ENCODE measurements around the gene AKR7A2.
"Not testable (repeated sequence)": the region's sequence is repeated elsewhere in the genome, so short reads cannot be mapped to it uniquely, and the experiment has no call there.

AKR7A2 gene

DNA sequence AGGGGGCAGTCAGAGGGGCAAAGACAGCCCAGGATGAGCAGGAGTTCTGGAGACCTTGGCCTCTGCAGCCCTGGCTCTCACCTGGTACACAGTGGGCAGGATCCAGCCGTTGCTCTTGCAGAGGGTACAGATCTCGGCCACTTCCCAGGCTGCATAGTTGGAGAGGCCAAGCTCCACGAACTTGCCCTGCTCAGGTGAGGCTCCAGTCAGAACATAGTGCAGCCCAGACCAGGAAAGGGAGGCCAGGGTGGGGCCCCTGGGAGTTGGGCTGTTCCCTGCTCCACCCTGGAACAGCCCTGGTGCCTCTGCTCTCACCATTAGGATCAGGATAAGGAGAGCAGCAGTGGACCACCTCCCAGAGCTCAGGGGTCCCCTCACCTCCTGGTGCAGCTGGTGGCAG lies 26.1 kb downstream of the AKR7A2 start:
- not testable (repeated sequence) for H2BK5ac ChIP-seq (ENCODE audit: low read length); H2BK15ac ChIP-seq (ENCODE audit: low read length); H3K27ac ChIP-seq (replicated peaks; ENCODE audit: low read length); H3K14ac ChIP-seq (ENCODE audit: low read length); H3K4me1 ChIP-seq (ENCODE audit: control insufficient read depth in 2 of 2, insufficient read depth in 1 of 2, low read depth in 1 of 2, low read length in 2 of 2); H3K4me2 ChIP-seq (ENCODE audit: insufficient read depth, low read length, poor library complexity, severe bottlenecking); H2BK120ac ChIP-seq (ENCODE audit: low read depth, low read length); H4K91ac ChIP-seq (ENCODE audit: low read depth, low read length, poor library complexity); H3K9ac ChIP-seq (ENCODE audit: low read depth, low read length, poor library complexity); H4K8ac ChIP-seq (ENCODE audit: low read depth, low read length); H2BK12ac ChIP-seq (ENCODE audit: low read length); H3K79me1 ChIP-seq (ENCODE audit: low read depth, low read length); H3K9me3 ChIP-seq (replicated peaks in 1 of 2; ENCODE audit: control insufficient read depth in 2 of 2, insufficient read depth in 1 of 2, low read depth in 1 of 2, low read length in 2 of 2); H3K23ac ChIP-seq (ENCODE audit: low read depth, low read length, poor library complexity); H2AK5ac ChIP-seq (ENCODE audit: low read depth, low read length); H3K27me3 ChIP-seq (ENCODE audit: control insufficient read depth in 3 of 3, insufficient read depth in 3 of 3, low read depth in 1 of 3, low read length in 3 of 3); H3K18ac ChIP-seq (ENCODE audit: low read length); H3K4ac ChIP-seq (ENCODE audit: low read length); H3K4me3 ChIP-seq (ENCODE audit: low read length in 2 of 2); DNase-seq (ENCODE audit: low spot score); H2AFZ ChIP-seq (ENCODE audit: low read length)
- no CpG with 5 or more reads among the region's 3 CpGs for WGBS, 2 donors (ENCODE audit: extremely low coverage in 2 of 2, insufficient read length in 2 of 2, insufficient replicate concordance in 1 of 2)
- peaks cover 2 to 12% of the 10 kb centered on the region in 2 donors for H3K36me3 ChIP-seq (replicated peaks in 1 of 2; ENCODE audit: control insufficient read depth in 2 of 2, insufficient read depth in 2 of 2, low read length in 2 of 2)

GRCh38 chr1:19285366-19285765 lies 26.6 kb downstream of the AKR7A2 start:
- not testable (repeated sequence) for H4K91ac ChIP-seq (ENCODE audit: low read depth, low read length, poor library complexity); H3K4me1 ChIP-seq (ENCODE audit: control insufficient read depth in 2 of 2, insufficient read depth in 1 of 2, low read depth in 1 of 2, low read length in 2 of 2); H3K79me1 ChIP-seq (ENCODE audit: low read depth, low read length); H3K9ac ChIP-seq (ENCODE audit: low read depth, low read length, poor library complexity); H3K4ac ChIP-seq (ENCODE audit: low read length); H2AK5ac ChIP-seq (ENCODE audit: low read depth, low read length); DNase-seq (ENCODE audit: low spot score); H3K27ac ChIP-seq (replicated peaks; ENCODE audit: low read length); H2BK5ac ChIP-seq (ENCODE audit: low read length); H3K14ac ChIP-seq (ENCODE audit: low read length); H3K27me3 ChIP-seq (ENCODE audit: control insufficient read depth in 3 of 3, insufficient read depth in 3 of 3, low read depth in 1 of 3, low read length in 3 of 3); H2AFZ ChIP-seq (ENCODE audit: low read length); H3K4me3 ChIP-seq (ENCODE audit: low read length in 2 of 2); H3K23ac ChIP-seq (ENCODE audit: low read depth, low read length, poor library complexity); H3K4me2 ChIP-seq (ENCODE audit: insufficient read depth, low read length, poor library complexity, severe bottlenecking); H2BK12ac ChIP-seq (ENCODE audit: low read length); H3K9me3 ChIP-seq (replicated peaks in 1 of 2; ENCODE audit: control insufficient read depth in 2 of 2, insufficient read depth in 1 of 2, low read depth in 1 of 2, low read length in 2 of 2); H2BK120ac ChIP-seq (ENCODE audit: low read depth, low read length); H3K18ac ChIP-seq (ENCODE audit: low read length); H2BK15ac ChIP-seq (ENCODE audit: low read length); H4K8ac ChIP-seq (ENCODE audit: low read depth, low read length)
- H3K36me3 ChIP-seq (replicated peaks in 1 of 2; ENCODE audit: control insufficient read depth in 2 of 2, insufficient read depth in 2 of 2, low read length in 2 of 2), result peaks cover 2 to 12% of the 10 kb centered on the region in 2 donors
- WGBS, 2 donors (ENCODE audit: extremely low coverage in 2 of 2, insufficient read length in 2 of 2, insufficient replicate concordance in 1 of 2), result no CpG with 5 or more reads among the region's 3 CpGs

DNA sequence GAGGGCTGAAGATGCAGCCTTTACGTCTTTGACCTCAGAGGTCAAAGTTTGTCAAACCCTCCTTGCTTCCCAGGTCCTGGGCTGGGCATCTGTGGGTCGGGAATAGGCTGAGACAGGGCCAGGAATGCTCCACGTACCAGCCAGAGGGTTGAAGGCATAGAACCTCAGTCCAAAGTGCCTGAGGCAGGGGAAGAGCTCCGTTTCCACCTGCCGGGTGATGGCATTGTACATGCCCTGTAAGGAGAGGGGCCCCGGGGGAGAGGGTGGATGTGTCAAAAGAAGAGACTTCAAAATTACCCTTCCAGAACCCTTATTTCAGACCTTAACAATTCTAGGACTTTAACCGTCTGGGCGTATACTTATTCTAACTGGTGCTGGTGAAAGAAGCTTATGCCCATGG lies 27.1 kb downstream of the AKR7A2 start:
- Histone ChIP-seq H4K91ac (ENCODE audit: low read depth, low read length, poor library complexity) (no peak overlapping the region), H2BK15ac (ENCODE audit: low read length) (no peak overlapping the region), H3K36me3 (replicated peaks in 1 of 2; ENCODE audit: control insufficient read depth in 2 of 2, insufficient read depth in 2 of 2, low read length in 2 of 2) (peaks cover 2 to 12% of the 10 kb centered on the region in 2 donors), H2AK5ac (ENCODE audit: low read depth, low read length) (no peak overlapping the region), H3K14ac (ENCODE audit: low read length) (no peak overlapping the region), H2BK5ac (ENCODE audit: low read length) (no peak overlapping the region), H3K27me3 (ENCODE audit: control insufficient read depth in 3 of 3, insufficient read depth in 3 of 3, low read depth in 1 of 3, low read length in 3 of 3) (peaks cover 0 to 6% (median 0%) of the 10 kb centered on the region in 3 experiments), H2BK12ac (ENCODE audit: low read length) (no peak overlapping the region), H2AFZ (ENCODE audit: low read length) (no peak overlapping the region), H4K8ac (ENCODE audit: low read depth, low read length) (no peak overlapping the region), H3K4me1 (ENCODE audit: control insufficient read depth in 2 of 2, insufficient read depth in 1 of 2, low read depth in 1 of 2, low read length in 2 of 2) (no peaks in the 10 kb centered on the region), H3K27ac (replicated peaks; ENCODE audit: low read length) (no peak overlapping the region), H3K79me1 (ENCODE audit: low read depth, low read length) (no peaks in the 10 kb centered on the region), H3K23ac (ENCODE audit: low read depth, low read length, poor library complexity) (no peak overlapping the region), H3K9ac (ENCODE audit: low read depth, low read length, poor library complexity) (no peak overlapping the region), H3K4ac (ENCODE audit: low read length) (no peak overlapping the region), H3K9me3 (replicated peaks in 1 of 2; ENCODE audit: control insufficient read depth in 2 of 2, insufficient read depth in 1 of 2, low read depth in 1 of 2, low read length in 2 of 2) (no peaks in the 10 kb centered on the region), H3K4me2 (ENCODE audit: insufficient read depth, low read length, poor library complexity, severe bottlenecking) (no peak overlapping the region), H3K4me3 (ENCODE audit: low read length in 2 of 2) (no peak overlapping the region), H2BK120ac (ENCODE audit: low read depth, low read length) (no peak overlapping the region), H3K18ac (ENCODE audit: low read length) (no peak overlapping the region)
- no CpG with 5 or more reads among the region's 8 CpGs for WGBS, 2 donors (ENCODE audit: extremely low coverage in 2 of 2, insufficient read length in 2 of 2, insufficient replicate concordance in 1 of 2)
- DNase-seq (ENCODE audit: low spot score), result no peak

DNA sequence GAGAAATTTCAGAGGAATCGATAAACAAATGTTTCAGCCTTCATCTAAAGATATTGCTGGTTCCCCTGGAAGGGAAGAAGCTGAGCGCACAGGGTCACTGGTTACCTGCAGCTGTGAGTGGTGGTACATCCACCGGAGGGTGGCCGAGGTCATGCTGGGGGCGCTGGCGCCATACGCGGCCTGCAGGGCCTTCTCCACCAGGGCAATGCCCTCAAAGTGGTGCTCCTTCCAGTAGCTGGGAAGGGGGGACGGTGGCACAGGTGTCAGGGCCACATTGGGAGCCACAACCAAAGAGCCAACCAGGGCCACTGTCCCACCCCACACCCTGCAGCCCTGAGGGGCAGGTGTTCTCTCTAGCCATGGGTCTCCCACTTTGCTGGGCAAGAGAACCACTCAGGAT lies 28.1 kb downstream of the AKR7A2 start:
- Histone ChIP-seq H3K9me3 (replicated peaks in 1 of 2; ENCODE audit: control insufficient read depth in 2 of 2, insufficient read depth in 1 of 2, low read depth in 1 of 2, low read length in 2 of 2) (no peaks in the 10 kb centered on the region), H2BK15ac (ENCODE audit: low read length) (no peak overlapping the region), H3K4me1 (ENCODE audit: control insufficient read depth in 2 of 2, insufficient read depth in 1 of 2, low read depth in 1 of 2, low read length in 2 of 2) (no peaks in the 10 kb centered on the region), H2AFZ (ENCODE audit: low read length) (no peak overlapping the region), H2AK5ac (ENCODE audit: low read depth, low read length) (no peak overlapping the region), H3K27ac (replicated peaks; ENCODE audit: low read length) (no peak overlapping the region), H3K79me1 (ENCODE audit: low read depth, low read length) (no peaks in the 10 kb centered on the region), H3K4ac (ENCODE audit: low read length) (no peak overlapping the region), H2BK5ac (ENCODE audit: low read length) (no peak overlapping the region), H3K4me3 (ENCODE audit: low read length in 2 of 2) (no peak overlapping the region), H3K36me3 (replicated peaks in 1 of 2; ENCODE audit: control insufficient read depth in 2 of 2, insufficient read depth in 2 of 2, low read length in 2 of 2) (peaks cover 2 to 12% of the 10 kb centered on the region in 2 donors), H2BK12ac (ENCODE audit: low read length) (no peak overlapping the region), H2BK120ac (ENCODE audit: low read depth, low read length) (no peak overlapping the region), H3K23ac (ENCODE audit: low read depth, low read length, poor library complexity) (no peak overlapping the region), H4K8ac (ENCODE audit: low read depth, low read length) (no peak overlapping the region), H3K4me2 (ENCODE audit: insufficient read depth, low read length, poor library complexity, severe bottlenecking) (no peak overlapping the region), H3K9ac (ENCODE audit: low read depth, low read length, poor library complexity) (no peak overlapping the region), H4K91ac (ENCODE audit: low read depth, low read length, poor library complexity) (no peak overlapping the region), H3K27me3 (ENCODE audit: control insufficient read depth in 3 of 3, insufficient read depth in 3 of 3, low read depth in 1 of 3, low read length in 3 of 3) (peaks cover 0 to 3% (median 0%) of the 10 kb centered on the region in 3 experiments), H3K18ac (ENCODE audit: low read length) (no peak overlapping the region), H3K14ac (ENCODE audit: low read length) (no peak overlapping the region)
- DNase-seq (ENCODE audit: low spot score), result no peak
- WGBS, 2 donors (ENCODE audit: extremely low coverage in 2 of 2, insufficient read length in 2 of 2, insufficient replicate concordance in 1 of 2), result no CpG with 5 or more reads among the region's 9 CpGs
